Lung microvascular endothelial cell (primary cell): Measurements from ENCODE around the gene GLI2. TPM values are rescaled to one million over a fixed set of nuclear protein-coding genes. Genes with fewer than 3 reads are reported as not detected.

Experiments
- DNase-seq, 2 donors: peaks; one replicate each; pipeline versions ENCODE4 v3.0.0 to v3.0.0-alpha.2; 2010; ENCODE audit warnings: low read depth in 2 of 2
- total RNA-seq: library from RNA; depleted of rRNA; stranded (reverse); fragments of >200 nt; gene quantifications from 2 replicates; pipeline ENCODE4 v1.2.1, GENCODE V29; 2014

GLI2 gene
- total RNA-seq, 1 donor from 2014 or later, result not detected

- DNase-seq, result peak in 1 of 2 donors; percentile 66
These were observed 18.6 kb downstream of the GLI2 start for GRCh38 chr2:120754067-120754960.

GRCh38 chr2:120758181-120759144 lies 22.8 kb downstream of the GLI2 start:
- peak in 1 of 2 donors; percentile 83 for DNase-seq

GRCh38 chr2:120759543-120760331 lies 24.1 kb downstream of the GLI2 start:
- DNase-seq, result no peak

GRCh38 chr2:120760446-120761135 lies 24.9 kb downstream of the GLI2 start:
- no peak for DNase-seq

- no peak for DNase-seq
These were observed 25.6 kb downstream of the GLI2 start for GRCh38 chr2:120761164-120761861.

- DNase-seq, result no peak
These were observed 26.2 kb downstream of the GLI2 start for GRCh38 chr2:120761911-120762310.

- DNase-seq, result no peak
These were observed 26.8 kb downstream of the GLI2 start for GRCh38 chr2:120762341-120763061.

- peak in 1 of 2 donors; percentile 18 for DNase-seq
These were observed 27.8 kb downstream of the GLI2 start for GRCh38 chr2:120763508-120763907.

- no peak for DNase-seq
These were observed 28.3 kb downstream of the GLI2 start for GRCh38 chr2:120763931-120764330.

- DNase-seq, result no peak
These were observed 28.8 kb downstream of the GLI2 start for GRCh38 chr2:120764492-120764891.

- peak; percentile 37 to 45 for DNase-seq
These were observed 29.5 kb downstream of the GLI2 start for GRCh38 chr2:120764991-120765677.

- DNase-seq, result peak; percentile 50 to 76
These were observed 30.2 kb downstream of the GLI2 start for GRCh38 chr2:120765678-120766469.

- DNase-seq, result no peak
These were observed 31.0 kb downstream of the GLI2 start for GRCh38 chr2:120766470-120767351.

- DNase-seq, result no peak
These were observed 31.9 kb downstream of the GLI2 start for GRCh38 chr2:120767486-120768005.

- no peak for DNase-seq
These were observed 32.7 kb downstream of the GLI2 start for GRCh38 chr2:120768112-120769048.
